ENCODE results near the gene CASZ1. TPM values are rescaled to one million over a fixed set of nuclear protein-coding genes. Genes with fewer than 3 reads are reported as not detected.

CASZ1 gene
- total and polyA plus RNA-seq, 10 of the 15 experiments (the other 5 are each of a cell fraction or from before 2014, with no cell fraction given) = 0.52 to 9.8 (median 3.7) TPM

DNA sequence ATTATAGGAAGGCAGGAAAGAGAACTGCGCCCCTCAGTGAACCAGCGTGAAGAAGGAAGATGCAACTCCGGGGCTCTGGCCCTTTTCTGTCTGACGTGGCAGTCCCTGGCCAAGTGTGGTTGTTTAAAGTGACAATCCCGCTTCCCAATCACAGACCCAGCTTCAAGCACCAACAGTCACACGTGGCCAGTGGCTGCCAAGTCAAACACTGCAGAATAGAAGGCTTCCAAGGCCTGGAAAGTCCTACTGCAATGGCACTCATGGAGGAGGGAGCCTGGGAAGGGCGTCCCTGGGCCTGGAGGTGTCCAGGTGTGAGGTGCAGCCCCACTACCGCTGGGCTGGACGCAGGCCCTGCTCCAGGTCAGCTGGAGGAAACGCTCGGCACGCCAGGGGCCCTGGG lies 143.8 kb downstream of the CASZ1 start:
- DNase-seq (ENCODE audit: low read depth, low spot score) = no peak
- no TSS peak for BruUV-seq (replicated peaks)
- Histone ChIP-seq H4K20me1 (ENCODE audit: control insufficient read depth, insufficient read depth) (no peaks in the 10 kb centered on the region), H3K79me2 (ENCODE audit: control insufficient read depth, insufficient read depth, low read length) (no peaks in the 10 kb centered on the region), H3K36me3 (ENCODE audit: control insufficient read depth in 2 of 2, insufficient read depth in 2 of 2, low read length in 1 of 2) (no peaks in the 10 kb centered on the region; a peak in 1 of 4 replicates), H3K9me3 (replicated peaks; ENCODE audit: control insufficient read depth, insufficient read depth, low read length) (no peaks in the 10 kb centered on the region), H3K4me2 (ENCODE audit: control insufficient read depth, insufficient read depth) (no peak overlapping the region), H3K27me3 (replicated peaks in 1 of 2; ENCODE audit: control insufficient read depth in 2 of 2, insufficient read depth in 2 of 2, low read length in 1 of 2) (no peaks in the 10 kb centered on the region), H3K9ac (ENCODE audit: control insufficient read depth, insufficient read depth, low read length) (no peak overlapping the region), H3K4me3 (no peak overlapping the region), H3K4me1 (ENCODE audit: control insufficient read depth, insufficient read depth, low read length) (no peaks in the 10 kb centered on the region), H3K27ac (ENCODE audit: control insufficient read depth, insufficient read depth) (no peak overlapping the region), H2AFZ (ENCODE audit: control insufficient read depth, low read depth, low read length) (no peak overlapping the region)
- ChIA-PET RAD21 (ENCODE audit: unreplicated experiment) (no interaction called here), CTCF (no interaction called here), SMC1A (ENCODE audit: uncharacterized antibody, unreplicated experiment) (no interaction called here), POLR2A (no interaction called here)
- intact Hi-C loops (cut with micrococcal nuclease; ENCODE audit: unreplicated experiment) (no loop called here), in situ Hi-C loops (cut with MboI) (no loop called here)
- 74% methylated on average over 12 of the region's 12 CpGs for WGBS (ENCODE audit: insufficient coverage, insufficient replicate concordance, low lambda C conversion rate, missing lambda C conversion rate)
- FAIRE-seq = no peak
- no peak for ATAC-seq
- TF ChIP-seq SIX5 (IDR thresholded peaks at IDR 0.05; ENCODE audit: low read depth, low read length, severe bottlenecking) (no peak), NFYB (IDR thresholded peaks at IDR 0.05; ENCODE audit: insufficient read depth, low read depth, low read length) (no peak), RAD51 (IDR thresholded peaks at IDR 0.05) (no peak)

DNA sequence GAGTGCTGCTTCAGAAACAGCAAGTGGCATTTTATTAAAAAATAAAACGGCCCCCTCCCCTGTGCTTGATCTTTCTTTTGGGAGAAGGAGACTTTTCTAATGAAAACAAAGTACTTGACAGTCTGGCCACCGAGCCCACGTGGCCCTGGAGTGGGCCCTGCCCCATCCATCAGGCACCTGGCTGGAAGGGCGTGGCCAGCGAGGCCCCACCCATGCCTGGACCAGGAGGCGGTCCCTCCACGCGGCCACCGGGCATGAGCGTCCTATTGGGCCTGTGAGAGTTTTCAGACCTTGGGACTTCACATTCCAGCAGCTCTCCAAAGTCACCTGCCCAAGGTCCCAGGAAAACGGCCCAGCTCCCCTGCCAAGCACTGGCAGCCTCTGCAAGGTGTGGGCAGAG lies 144.7 kb downstream of the CASZ1 start:
- no peak for ATAC-seq

More for the DNA sequence above, 144.7 kb downstream of the CASZ1 start:
- ChIA-PET RAD21 (ENCODE audit: unreplicated experiment) (no interaction called here), POLR2A (no interaction called here), SMC1A (ENCODE audit: uncharacterized antibody, unreplicated experiment) (no interaction called here), CTCF (no interaction called here)
- H3K9ac ChIP-seq (ENCODE audit: control insufficient read depth, insufficient read depth, low read length) = no peak overlapping the region
- no peak overlapping the region for H2AFZ ChIP-seq (ENCODE audit: control insufficient read depth, low read depth, low read length)
- H3K79me2 ChIP-seq (ENCODE audit: control insufficient read depth, insufficient read depth, low read length) = no peaks in the 10 kb centered on the region
- no peaks in the 10 kb centered on the region; a peak in 1 of 4 replicates for H3K36me3 ChIP-seq (ENCODE audit: control insufficient read depth in 2 of 2, insufficient read depth in 2 of 2, low read length in 1 of 2)
- in situ Hi-C loops (cut with MboI) = no loop called here
- no peaks in the 10 kb centered on the region for H3K9me3 ChIP-seq (replicated peaks; ENCODE audit: control insufficient read depth, insufficient read depth, low read length)
- H3K27me3 ChIP-seq (replicated peaks in 1 of 2; ENCODE audit: control insufficient read depth in 2 of 2, insufficient read depth in 2 of 2, low read length in 1 of 2) = no peaks in the 10 kb centered on the region
- 69% methylated on average over 11 of the region's 11 CpGs for WGBS (ENCODE audit: insufficient coverage, insufficient replicate concordance, low lambda C conversion rate, missing lambda C conversion rate)
- TF ChIP-seq, protein P1, sequence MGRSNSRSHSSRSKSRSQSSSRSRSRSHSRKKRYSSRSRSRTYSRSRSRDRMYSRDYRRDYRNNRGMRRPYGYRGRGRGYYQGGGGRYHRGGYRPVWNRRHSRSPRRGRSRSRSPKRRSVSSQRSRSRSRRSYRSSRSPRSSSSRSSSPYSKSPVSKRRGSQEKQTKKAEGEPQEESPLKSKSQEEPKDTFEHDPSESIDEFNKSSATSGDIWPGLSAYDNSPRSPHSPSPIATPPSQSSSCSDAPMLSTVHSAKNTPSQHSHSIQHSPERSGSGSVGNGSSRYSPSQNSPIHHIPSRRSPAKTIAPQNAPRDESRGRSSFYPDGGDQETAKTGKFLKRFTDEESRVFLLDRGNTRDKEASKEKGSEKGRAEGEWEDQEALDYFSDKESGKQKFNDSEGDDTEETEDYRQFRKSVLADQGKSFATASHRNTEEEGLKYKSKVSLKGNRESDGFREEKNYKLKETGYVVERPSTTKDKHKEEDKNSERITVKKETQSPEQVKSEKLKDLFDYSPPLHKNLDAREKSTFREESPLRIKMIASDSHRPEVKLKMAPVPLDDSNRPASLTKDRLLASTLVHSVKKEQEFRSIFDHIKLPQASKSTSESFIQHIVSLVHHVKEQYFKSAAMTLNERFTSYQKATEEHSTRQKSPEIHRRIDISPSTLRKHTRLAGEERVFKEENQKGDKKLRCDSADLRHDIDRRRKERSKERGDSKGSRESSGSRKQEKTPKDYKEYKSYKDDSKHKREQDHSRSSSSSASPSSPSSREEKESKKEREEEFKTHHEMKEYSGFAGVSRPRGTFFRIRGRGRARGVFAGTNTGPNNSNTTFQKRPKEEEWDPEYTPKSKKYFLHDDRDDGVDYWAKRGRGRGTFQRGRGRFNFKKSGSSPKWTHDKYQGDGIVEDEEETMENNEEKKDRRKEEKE (IDR thresholded peaks at IDR 0.05) = no peak
- TF ChIP-seq BRCA1 (IDR thresholded peaks at IDR 0.05; ENCODE audit: low read depth, low read length) = no peak
- TF ChIP-seq, protein P2, sequence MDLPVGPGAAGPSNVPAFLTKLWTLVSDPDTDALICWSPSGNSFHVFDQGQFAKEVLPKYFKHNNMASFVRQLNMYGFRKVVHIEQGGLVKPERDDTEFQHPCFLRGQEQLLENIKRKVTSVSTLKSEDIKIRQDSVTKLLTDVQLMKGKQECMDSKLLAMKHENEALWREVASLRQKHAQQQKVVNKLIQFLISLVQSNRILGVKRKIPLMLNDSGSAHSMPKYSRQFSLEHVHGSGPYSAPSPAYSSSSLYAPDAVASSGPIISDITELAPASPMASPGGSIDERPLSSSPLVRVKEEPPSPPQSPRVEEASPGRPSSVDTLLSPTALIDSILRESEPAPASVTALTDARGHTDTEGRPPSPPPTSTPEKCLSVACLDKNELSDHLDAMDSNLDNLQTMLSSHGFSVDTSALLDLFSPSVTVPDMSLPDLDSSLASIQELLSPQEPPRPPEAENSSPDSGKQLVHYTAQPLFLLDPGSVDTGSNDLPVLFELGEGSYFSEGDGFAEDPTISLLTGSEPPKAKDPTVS (IDR thresholded peaks at IDR 0.05; ENCODE audit: low read depth, low read length) = no peak
- no peak for TF ChIP-seq MYC (IDR thresholded peaks at IDR 0.05; ENCODE audit: insufficient read depth, insufficient read length, insufficient replicate concordance, low read length, severe bottlenecking)
- TF ChIP-seq EZH2 (IDR thresholded peaks at IDR 0.05; ENCODE audit: borderline replicate concordance, control insufficient read depth, low read depth, low read length) = no peak
- TF ChIP-seq, protein P3, sequence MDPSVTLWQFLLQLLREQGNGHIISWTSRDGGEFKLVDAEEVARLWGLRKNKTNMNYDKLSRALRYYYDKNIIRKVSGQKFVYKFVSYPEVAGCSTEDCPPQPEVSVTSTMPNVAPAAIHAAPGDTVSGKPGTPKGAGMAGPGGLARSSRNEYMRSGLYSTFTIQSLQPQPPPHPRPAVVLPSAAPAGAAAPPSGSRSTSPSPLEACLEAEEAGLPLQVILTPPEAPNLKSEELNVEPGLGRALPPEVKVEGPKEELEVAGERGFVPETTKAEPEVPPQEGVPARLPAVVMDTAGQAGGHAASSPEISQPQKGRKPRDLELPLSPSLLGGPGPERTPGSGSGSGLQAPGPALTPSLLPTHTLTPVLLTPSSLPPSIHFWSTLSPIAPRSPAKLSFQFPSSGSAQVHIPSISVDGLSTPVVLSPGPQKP (IDR thresholded peaks at IDR 0.05; ENCODE audit: low read depth, low read length) = no peak
- H3K4me2 ChIP-seq (ENCODE audit: control insufficient read depth, insufficient read depth) = no peak overlapping the region
- no peak for DNase-seq (ENCODE audit: low read depth, low spot score)
- no peak overlapping the region for H3K4me3 ChIP-seq
- no peak overlapping the region for H3K27ac ChIP-seq (ENCODE audit: control insufficient read depth, insufficient read depth)
- intact Hi-C loops (cut with micrococcal nuclease; ENCODE audit: unreplicated experiment) = no loop called here
- H4K20me1 ChIP-seq (ENCODE audit: control insufficient read depth, insufficient read depth) = no peaks in the 10 kb centered on the region
- no peaks in the 10 kb centered on the region for H3K4me1 ChIP-seq (ENCODE audit: control insufficient read depth, insufficient read depth, low read length)
- no TSS peak for BruUV-seq (replicated peaks)
- no peak for FAIRE-seq
